ENCODE measurements around the gene MS4A10. TPM values are rescaled to one million over a fixed set of nuclear protein-coding genes. Genes with fewer than 3 reads are reported as not detected.

The MS4A10 gene
- total and polyA plus RNA-seq, 2 of the 8 experiments (the other 6 are each of a cell fraction or from before 2014, with no cell fraction given), result not detected

DNA sequence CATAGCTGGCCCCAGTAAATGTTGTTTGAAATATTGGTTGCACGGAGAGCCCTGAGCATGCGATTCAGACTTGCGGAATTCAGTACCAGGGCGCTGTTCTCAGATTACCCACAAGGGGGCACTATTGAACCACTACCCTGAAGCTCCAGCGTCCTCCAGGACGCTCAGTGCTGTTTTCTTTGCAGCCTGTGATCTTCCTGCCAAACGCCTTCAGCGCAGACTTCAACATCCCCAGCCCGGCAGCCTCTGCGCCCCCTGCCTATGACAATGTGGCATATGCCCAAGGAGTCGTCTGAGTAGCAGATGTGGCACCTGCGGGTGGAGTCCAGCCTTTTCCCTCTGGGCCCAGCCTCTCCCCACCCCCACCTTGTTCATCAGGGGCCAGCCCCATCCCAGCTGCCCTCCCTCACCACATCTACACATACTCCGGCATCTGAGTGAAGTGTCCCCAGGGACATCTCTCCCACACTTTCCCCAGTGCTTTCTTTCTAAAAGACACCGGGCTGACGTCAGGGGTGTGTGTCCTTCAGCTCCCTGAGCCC is 9.6 kb upstream of the MS4A10 start (continued):
- TF ChIP-seq YY1 (IDR thresholded peaks at IDR 0.05; ENCODE audit: low read depth, low read length), result peak; percentile 38; the same call in 1 of the 2 replicates
- TF ChIP-seq, protein P1, sequence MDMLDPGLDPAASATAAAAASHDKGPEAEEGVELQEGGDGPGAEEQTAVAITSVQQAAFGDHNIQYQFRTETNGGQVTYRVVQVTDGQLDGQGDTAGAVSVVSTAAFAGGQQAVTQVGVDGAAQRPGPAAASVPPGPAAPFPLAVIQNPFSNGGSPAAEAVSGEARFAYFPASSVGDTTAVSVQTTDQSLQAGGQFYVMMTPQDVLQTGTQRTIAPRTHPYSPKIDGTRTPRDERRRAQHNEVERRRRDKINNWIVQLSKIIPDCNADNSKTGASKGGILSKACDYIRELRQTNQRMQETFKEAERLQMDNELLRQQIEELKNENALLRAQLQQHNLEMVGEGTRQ (IDR thresholded peaks at IDR 0.05; ENCODE audit: low read length), result no peak
- TF ChIP-seq EZH2 (IDR thresholded peaks at IDR 0.05; ENCODE audit: low read depth, low read length, severe bottlenecking), result no peak
- TF ChIP-seq, protein P2, sequence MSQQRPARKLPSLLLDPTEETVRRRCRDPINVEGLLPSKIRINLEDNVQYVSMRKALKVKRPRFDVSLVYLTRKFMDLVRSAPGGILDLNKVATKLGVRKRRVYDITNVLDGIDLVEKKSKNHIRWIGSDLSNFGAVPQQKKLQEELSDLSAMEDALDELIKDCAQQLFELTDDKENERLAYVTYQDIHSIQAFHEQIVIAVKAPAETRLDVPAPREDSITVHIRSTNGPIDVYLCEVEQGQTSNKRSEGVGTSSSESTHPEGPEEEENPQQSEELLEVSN (IDR thresholded peaks at IDR 0.05), result 0 out of 2 replicates have a peak, but pooled peaks have one; percentile 14
- TF ChIP-seq TBP (IDR thresholded peaks at IDR 0.05; ENCODE audit: low read depth, low read length), result 0 out of 2 replicates have a peak, but pooled peaks have one; percentile 29
- no peak for TF ChIP-seq RNF2 (IDR thresholded peaks at IDR 0.05; ENCODE audit: borderline replicate concordance, low read depth, low read length, missing control alignments, poor library complexity, severe bottlenecking)
- no peak for TF ChIP-seq EP300 (IDR thresholded peaks at IDR 0.05; ENCODE audit: borderline replicate concordance in 1 of 2, low read depth in 2 of 2, low read length in 2 of 2)
- TF ChIP-seq TEAD4 (IDR thresholded peaks at IDR 0.05; ENCODE audit: low read depth, low read length), result peak; percentile 71; the same call in 1 of the 2 replicates
- TF ChIP-seq RBBP5 (IDR thresholded peaks at IDR 0.05; ENCODE audit: borderline replicate concordance, low read depth, low read length), result no peak
- TF ChIP-seq ZNF274 (IDR thresholded peaks at IDR 0.05; ENCODE audit: borderline replicate concordance, extremely low read depth, low read length), result no peak
- 0 out of 4 replicates have a peak, but pooled peaks of 1 of the 2 experiments have one; percentile 52 for TF ChIP-seq SIN3A (conservative IDR thresholded peaks at IDR 0.05 in 1 of 2, IDR thresholded peaks at IDR 0.05 in 1 of 2; ENCODE audit: low read depth in 1 of 2, low read length in 2 of 2)

All from H1 (cell line).